SK-N-SH treated with all-trans-retinoic acid at 6 μM for 48 hours (cell line): ENCODE results near the gene JAK1.
"Not testable (repeated sequence)": the region's sequence is repeated elsewhere in the genome, so short reads cannot be mapped to it uniquely, and the experiment has no call there.

Experiments used
- ATAC-seq: fragments of 200-7000 bp; cut with Tn5 transposase; 3 replicates; pipeline ENCODE4 v1.9.1; 2020; ENCODE audit warnings: mild to moderate bottlenecking, moderate library complexity
- ARNTL ChIP-seq: fragments of 450-650 bp; formaldehyde crosslinking; IDR thresholded peaks from 2 replicates; pipeline ENCODE4 v1.5.0; 2020; ENCODE audit warnings: low read depth, mild to moderate bottlenecking, moderate library complexity, borderline replicate concordance
- BACH2 ChIP-seq: fragments of 250-450 bp; sonication (Bioruptor Pico); IDR thresholded peaks from 2 replicates; pipeline ENCODE4 v1.9.0; 2021; ENCODE audit warnings: mild to moderate bottlenecking, borderline replicate concordance
- CREB5 ChIP-seq: fragments of 250-450 bp; sonication (Bioruptor Pico); IDR thresholded peaks from 2 replicates; pipeline ENCODE4 v1.5.1; 2020; ENCODE audit warnings: low read depth, mild to moderate bottlenecking, moderate library complexity
- CSDC2 ChIP-seq: fragments of 250-450 bp; sonication (Bioruptor Pico); IDR thresholded peaks from 2 replicates; pipeline ENCODE4 v1.5.0; 2020; ENCODE audit warnings: mild to moderate bottlenecking, moderate library complexity
- CSRNP3 ChIP-seq: fragments of 250-450 bp; sonication (Bioruptor Pico); IDR thresholded peaks from 2 replicates; pipeline ENCODE4 v1.5.1; 2021; ENCODE audit warnings: mild to moderate bottlenecking, moderate library complexity
- ESRRG ChIP-seq: fragments of 250-450 bp; sonication (Bioruptor Pico); IDR thresholded peaks from 2 replicates; pipeline ENCODE4 v1.6.1; 2021; ENCODE audit warnings: mild to moderate bottlenecking
- GLIS3 ChIP-seq: fragments of 250-450 bp; sonication (Bioruptor Pico); IDR thresholded peaks from 2 replicates; pipeline ENCODE4 v1.5.0; 2020; ENCODE audit warnings: mild to moderate bottlenecking, moderate library complexity
- ISL1 ChIP-seq: fragments of 250-450 bp; sonication (Bioruptor Pico); IDR thresholded peaks from 2 replicates; pipeline ENCODE4 v2.1.2; 2022; ENCODE audit warnings: mild to moderate bottlenecking, moderate library complexity
- OSR1 ChIP-seq: fragments of 250-450 bp; sonication (Bioruptor Pico); IDR thresholded peaks from 2 replicates; pipeline ENCODE4 v1.8.0; 2022; ENCODE audit warnings: moderate library complexity, mild to moderate bottlenecking, inconsistent platforms
- PATZ1 ChIP-seq: fragments of 250-450 bp; sonication (Bioruptor Pico); IDR thresholded peaks from 2 replicates; pipeline ENCODE4 v1.8.0; 2020; ENCODE audit warnings: mild to moderate bottlenecking, moderate library complexity, borderline replicate concordance
- POU6F1 ChIP-seq: fragments of 250-450 bp; sonication (Bioruptor Pico); IDR thresholded peaks from 2 replicates; pipeline ENCODE4 v1.8.0; 2021; ENCODE audit warnings: low read depth, mild to moderate bottlenecking, moderate library complexity, borderline replicate concordance
- PPARA ChIP-seq: fragments of 250-450 bp; sonication (Bioruptor Pico); IDR thresholded peaks from 2 replicates; pipeline ENCODE4 v1.5.0; 2020; ENCODE audit warnings: mild to moderate bottlenecking, borderline replicate concordance
- RARB ChIP-seq: fragments of 250-450 bp; sonication (Bioruptor Pico); IDR thresholded peaks from 2 replicates; pipeline ENCODE4 v1.8.0; 2021; ENCODE audit warnings: mild to moderate bottlenecking, moderate library complexity
- TCF4 ChIP-seq: fragments of 250-450 bp; sonication (Bioruptor Pico); IDR thresholded peaks from 2 replicates; pipeline ENCODE4 v1.8.0; 2021; ENCODE audit warnings: mild to moderate bottlenecking, moderate library complexity, borderline replicate concordance
- TSHZ2 ChIP-seq: fragments of 250-450 bp; sonication (Bioruptor Pico); IDR thresholded peaks from 2 replicates; pipeline ENCODE4 v1.5.0; 2020; ENCODE audit warnings: mild to moderate bottlenecking, moderate library complexity
- ZC3H10 ChIP-seq: fragments of 250-450 bp; sonication (Bioruptor Pico); IDR thresholded peaks from 2 replicates; pipeline ENCODE4 v1.5.1; 2021; ENCODE audit warnings: mild to moderate bottlenecking, moderate library complexity
- ZFP3 ChIP-seq: fragments of 250-450 bp; sonication (Bioruptor Pico); IDR thresholded peaks from 2 replicates; pipeline ENCODE4 v1.5.0; 2020; ENCODE audit warnings: mild to moderate bottlenecking, moderate library complexity
- ZNF565 ChIP-seq: fragments of 450-650 bp; formaldehyde crosslinking; conservative IDR thresholded peaks from 2 replicates; pipeline ENCODE4 v1.5.0; 2020; ENCODE audit warnings: low read depth, mild to moderate bottlenecking, moderate library complexity
- ZNF70 ChIP-seq: fragments of 450-650 bp; formaldehyde crosslinking; IDR thresholded peaks from 2 replicates; pipeline ENCODE4 v1.5.0; 2020; ENCODE audit warnings: mild to moderate bottlenecking, moderate library complexity

JAK1 gene

GRCh38 chr1:64933296-64934070 lies 32.9 kb downstream of the JAK1 start:
- peak; percentile 86 for ATAC-seq
- TF ChIP-seq ZC3H10 (CRISPR knock-in tag) (no peak), ISL1 (no peak), ZNF565 (CRISPR knock-in tag) (no peak), RARB (no peak), CREB5 (CRISPR knock-in tag) (no peak)
- TF ChIP-seq, all 23 proteins: peak for 0

GRCh38 chr1:64932962-64933295 lies 33.4 kb downstream of the JAK1 start:
- no peak for ATAC-seq
- no peak for TF ChIP-seq ESRRG (CRISPR knock-in tag)
- TF ChIP-seq RARB, result no peak
- no peak for TF ChIP-seq OSR1 (CRISPR knock-in tag)
- TF ChIP-seq CSDC2, result no peak
- TF ChIP-seq, all 23 proteins: peak for 0

GRCh38 chr1:64930640-64931039 lies 35.7 kb downstream of the JAK1 start:
- not testable (repeated sequence) for ATAC-seq

GRCh38 chr1:64929221-64929620 lies 37.1 kb downstream of the JAK1 start:
- TF ChIP-seq PPARA (CRISPR knock-in tag), result no peak
- TF ChIP-seq OSR1 (CRISPR knock-in tag), result no peak
- TF ChIP-seq TSHZ2, result peak; percentile 13; the same call in 1 of the 2 replicates
- no peak for TF ChIP-seq RARB
- peak; percentile 77; the same call in 1 of the 2 replicates for TF ChIP-seq TCF4
- peak; percentile 54; the same call in 1 of the 2 replicates for TF ChIP-seq ISL1

GRCh38 chr1:64928325-64928724 lies 38.0 kb downstream of the JAK1 start:
- no peak for TF ChIP-seq ZFP3
- no peak for TF ChIP-seq OSR1 (CRISPR knock-in tag)
- no peak for TF ChIP-seq ZNF70 (CRISPR knock-in tag)
- no peak for TF ChIP-seq TSHZ2
- no peak for TF ChIP-seq TCF4
- no peak for TF ChIP-seq ARNTL (CRISPR knock-in tag)
- TF ChIP-seq ZC3H10 (CRISPR knock-in tag), result no peak
- TF ChIP-seq ESRRG (CRISPR knock-in tag), result no peak
- no peak for TF ChIP-seq PPARA (CRISPR knock-in tag)
- TF ChIP-seq POU6F1, result no peak
- TF ChIP-seq GLIS3, result no peak
- TF ChIP-seq CSDC2, result no peak
- TF ChIP-seq PATZ1 (CRISPR knock-in tag), result no peak
- no peak for TF ChIP-seq CSRNP3 (CRISPR knock-in tag)
- TF ChIP-seq BACH2 (CRISPR knock-in tag), result no peak
- TF ChIP-seq CREB5 (CRISPR knock-in tag), result no peak
- ATAC-seq, result no peak

More at GRCh38 chr1:64929221-64929620, 37.1 kb downstream of the JAK1 start:
- no peak for ATAC-seq
